GM18498 (cell line): ENCODE results near the gene SF3B4.
"Not testable (repeated sequence)": the region's sequence is repeated elsewhere in the genome, so short reads cannot be mapped to it uniquely, and the experiment has no call there.

Experiments used
- ATAC-seq: cut with Tn5 transposase; IDR thresholded peaks from one replicate; pipeline ENCODE4 v1.9.1; 2021; ENCODE audit warnings: mild to moderate bottlenecking, moderate library complexity; ENCODE audit not compliant: unreplicated experiment

SF3B4 gene

GRCh38 chr1:149888999-149889289, 38.7 kb downstream of the SF3B4 start:
- no peak for ATAC-seq

- ATAC-seq, result peak; percentile 23
Observed at GRCh38 chr1:149888247-149888998, 39.2 kb downstream of the SF3B4 start.

GRCh38 chr1:149887456-149888246, 40.0 kb downstream of the SF3B4 start:
- ATAC-seq, result peak; percentile 54

GRCh38 chr1:149887196-149887455, 40.5 kb downstream of the SF3B4 start:
- ATAC-seq, result not testable (repeated sequence)

GRCh38 chr1:149886396-149887195, 41.0 kb downstream of the SF3B4 start:
- ATAC-seq, result peak; percentile 61

GRCh38 chr1:149886121-149886395, 41.5 kb downstream of the SF3B4 start:
- not testable (repeated sequence) for ATAC-seq

GRCh38 chr1:149885339-149886120, 42.1 kb downstream of the SF3B4 start:
- ATAC-seq, result no peak

- no peak for ATAC-seq
Observed at GRCh38 chr1:149884433-149885338, 42.9 kb downstream of the SF3B4 start.

GRCh38 chr1:149883598-149884247, 43.9 kb downstream of the SF3B4 start:
- ATAC-seq, result no peak

- ATAC-seq, result no peak
Observed at GRCh38 chr1:149881876-149882275, 45.7 kb downstream of the SF3B4 start.

- no peak for ATAC-seq
Observed at GRCh38 chr1:149879556-149879955, 48.0 kb downstream of the SF3B4 start.

GRCh38 chr1:149877211-149877946, 50.2 kb downstream of the SF3B4 start:
- ATAC-seq, result no peak
